ENCODE results near the gene IL2RG.

IL2RG gene

GRCh38 chrX:71082124-71082647 is 29.2 kb downstream of the IL2RG start:
- no peak overlapping the region for H3K4me3 ChIP-seq (ENCODE audit: low read depth, low read length)
- no peak for DNase-seq (ENCODE audit: low read depth)
- TF ChIP-seq, protein P1, sequence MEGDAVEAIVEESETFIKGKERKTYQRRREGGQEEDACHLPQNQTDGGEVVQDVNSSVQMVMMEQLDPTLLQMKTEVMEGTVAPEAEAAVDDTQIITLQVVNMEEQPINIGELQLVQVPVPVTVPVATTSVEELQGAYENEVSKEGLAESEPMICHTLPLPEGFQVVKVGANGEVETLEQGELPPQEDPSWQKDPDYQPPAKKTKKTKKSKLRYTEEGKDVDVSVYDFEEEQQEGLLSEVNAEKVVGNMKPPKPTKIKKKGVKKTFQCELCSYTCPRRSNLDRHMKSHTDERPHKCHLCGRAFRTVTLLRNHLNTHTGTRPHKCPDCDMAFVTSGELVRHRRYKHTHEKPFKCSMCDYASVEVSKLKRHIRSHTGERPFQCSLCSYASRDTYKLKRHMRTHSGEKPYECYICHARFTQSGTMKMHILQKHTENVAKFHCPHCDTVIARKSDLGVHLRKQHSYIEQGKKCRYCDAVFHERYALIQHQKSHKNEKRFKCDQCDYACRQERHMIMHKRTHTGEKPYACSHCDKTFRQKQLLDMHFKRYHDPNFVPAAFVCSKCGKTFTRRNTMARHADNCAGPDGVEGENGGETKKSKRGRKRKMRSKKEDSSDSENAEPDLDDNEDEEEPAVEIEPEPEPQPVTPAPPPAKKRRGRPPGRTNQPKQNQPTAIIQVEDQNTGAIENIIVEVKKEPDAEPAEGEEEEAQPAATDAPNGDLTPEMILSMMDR (IDR thresholded peaks at IDR 0.05; ENCODE audit: low read depth, low read length): no peak
- no peak for TF ChIP-seq MAX (IDR thresholded peaks at IDR 0.05; ENCODE audit: low read depth, low read length)
- no peak for TF ChIP-seq POLR2A (IDR thresholded peaks at IDR 0.05; ENCODE audit: extremely low read depth, insufficient read length)
- TF ChIP-seq MYC (IDR thresholded peaks at IDR 0.05; ENCODE audit: low read depth, low read length): no peak

DNA sequence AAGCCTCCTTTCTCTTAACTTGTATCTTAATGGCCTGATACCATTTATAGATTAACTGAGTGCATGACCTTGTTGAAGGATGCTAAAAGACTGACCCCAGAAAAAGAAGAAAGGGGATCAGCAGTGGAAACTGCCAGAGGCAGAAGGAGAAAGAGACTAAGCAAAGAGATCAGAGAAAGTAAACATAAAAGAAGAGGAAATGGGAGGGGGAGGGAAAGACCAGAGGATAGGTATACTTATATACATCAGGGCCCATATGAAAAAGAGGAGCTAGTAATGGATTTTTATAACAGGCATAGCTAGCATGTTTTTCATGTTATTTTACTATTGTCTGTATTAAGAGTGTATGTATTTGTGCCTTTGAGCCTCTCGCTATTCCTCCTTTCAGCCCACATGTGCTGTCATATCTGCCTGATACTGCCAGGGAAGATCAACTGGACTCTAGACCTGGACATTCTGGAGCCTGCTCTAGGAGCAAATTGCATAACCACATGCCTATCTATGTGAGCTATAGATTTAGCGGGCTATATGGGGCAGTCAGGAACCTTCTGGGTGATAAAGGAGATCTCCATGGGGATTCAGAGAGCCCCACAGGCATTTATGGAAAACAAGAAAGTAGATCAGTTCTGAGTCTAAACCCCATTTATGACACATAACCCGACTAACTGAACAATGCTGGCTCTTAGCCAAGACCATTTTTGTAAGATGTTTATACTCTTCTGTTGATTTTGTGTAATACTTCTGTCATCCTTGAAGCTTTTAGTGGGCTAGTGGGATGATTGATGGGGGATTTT is 29.9 kb downstream of the IL2RG start:
- TF ChIP-seq MYC (IDR thresholded peaks at IDR 0.05; ENCODE audit: low read depth, low read length) (no peak), MAX (IDR thresholded peaks at IDR 0.05; ENCODE audit: low read depth, low read length) (no peak), POLR2A (IDR thresholded peaks at IDR 0.05; ENCODE audit: extremely low read depth, insufficient read length) (no peak)
- TF ChIP-seq, protein P1 (IDR thresholded peaks at IDR 0.05; ENCODE audit: low read depth, low read length): no peak
- no peak for DNase-seq (ENCODE audit: low read depth)
- H3K4me3 ChIP-seq (ENCODE audit: low read depth, low read length): no peak overlapping the region

- H3K4me3 ChIP-seq (ENCODE audit: low read depth, low read length): no peak overlapping the region
- TF ChIP-seq POLR2A (IDR thresholded peaks at IDR 0.05; ENCODE audit: extremely low read depth, insufficient read length) (no peak), MAX (IDR thresholded peaks at IDR 0.05; ENCODE audit: low read depth, low read length) (no peak), MYC (IDR thresholded peaks at IDR 0.05; ENCODE audit: low read depth, low read length) (no peak)
- TF ChIP-seq, protein P1 (IDR thresholded peaks at IDR 0.05; ENCODE audit: low read depth, low read length): no peak
- DNase-seq (ENCODE audit: low read depth): no peak
Observed at GRCh38 chrX:71070531-71070930, 40.8 kb downstream of the IL2RG start.

GRCh38 chrX:71068044-71068918 is 43.1 kb downstream of the IL2RG start, which contains the start of gene SNX12:
TSS of gene SNX12 (minus strand) at chrX:71068334. CDS start at chrX:71068306, 28 bp downstream.
- peak; percentile 95 for DNase-seq (ENCODE audit: low read depth)
- peak; percentile 59 for TF ChIP-seq MAX (IDR thresholded peaks at IDR 0.05; ENCODE audit: low read depth, low read length)
- peak; percentile 50; the same call in 1 of the 2 replicates for TF ChIP-seq MYC (IDR thresholded peaks at IDR 0.05; ENCODE audit: low read depth, low read length)
- TF ChIP-seq, protein P1 (IDR thresholded peaks at IDR 0.05; ENCODE audit: low read depth, low read length): no peak
- peak; percentile 53 for TF ChIP-seq POLR2A (IDR thresholded peaks at IDR 0.05; ENCODE audit: extremely low read depth, insufficient read length)
- peak within 1 kb of the TSS; percentile 94 for H3K4me3 ChIP-seq (ENCODE audit: low read depth, low read length)

DNA sequence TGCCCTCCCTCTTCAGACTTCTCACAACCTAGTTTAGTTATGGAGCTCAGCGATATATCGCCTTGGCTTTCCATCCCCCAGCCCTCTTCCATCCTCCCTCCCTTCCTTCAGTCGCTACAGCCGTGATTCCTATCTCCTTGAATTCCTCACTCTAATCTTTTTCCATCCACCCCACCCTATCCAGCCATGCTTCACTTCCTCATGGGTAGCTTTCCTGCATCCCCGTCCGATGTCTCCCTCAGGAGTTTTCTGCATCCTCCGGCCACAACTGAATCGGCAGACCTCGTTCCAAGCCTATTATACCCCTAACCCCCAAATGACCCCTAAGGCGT is 43.7 kb downstream of the IL2RG start:
- peak overlapping the region; percentile 94 for H3K4me3 ChIP-seq (ENCODE audit: low read depth, low read length)
- TF ChIP-seq, protein P1 (IDR thresholded peaks at IDR 0.05; ENCODE audit: low read depth, low read length): no peak
- TF ChIP-seq POLR2A (IDR thresholded peaks at IDR 0.05; ENCODE audit: extremely low read depth, insufficient read length): no peak
- no peak for TF ChIP-seq MYC (IDR thresholded peaks at IDR 0.05; ENCODE audit: low read depth, low read length)
- TF ChIP-seq MAX (IDR thresholded peaks at IDR 0.05; ENCODE audit: low read depth, low read length): no peak; the same call in 1 of the 2 replicates
- DNase-seq (ENCODE audit: low read depth): no peak

Data from NB4 (cell line).